GM12864 (cell line): ENCODE measurements around the gene WNT5A.
A peak's percentile ranks its signal among the peaks of the same experiment; 100 is the strongest.

ENCODE experiments used
- DNase-seq: peaks from one replicate; pipeline ENCODE4 v3.0.0-alpha.2; 2011; ENCODE audit warnings: low read depth
- H3K4me3 ChIP-seq: 2 replicates; pipeline ENCODE4 v1.5.1; 2011; ENCODE audit warnings: mild to moderate bottlenecking, low read depth, low read length, control low read depth
- TF ChIP-seq, protein P1 (sequence below): IDR thresholded peaks from 2 replicates; pipeline ENCODE4 v1.5.1; 2011; ENCODE audit warnings: low read depth, mild to moderate bottlenecking, moderate library complexity, low read length, control low read depth, inconsistent platforms; ENCODE audit errors: missing control alignments

The WNT5A gene

DNA sequence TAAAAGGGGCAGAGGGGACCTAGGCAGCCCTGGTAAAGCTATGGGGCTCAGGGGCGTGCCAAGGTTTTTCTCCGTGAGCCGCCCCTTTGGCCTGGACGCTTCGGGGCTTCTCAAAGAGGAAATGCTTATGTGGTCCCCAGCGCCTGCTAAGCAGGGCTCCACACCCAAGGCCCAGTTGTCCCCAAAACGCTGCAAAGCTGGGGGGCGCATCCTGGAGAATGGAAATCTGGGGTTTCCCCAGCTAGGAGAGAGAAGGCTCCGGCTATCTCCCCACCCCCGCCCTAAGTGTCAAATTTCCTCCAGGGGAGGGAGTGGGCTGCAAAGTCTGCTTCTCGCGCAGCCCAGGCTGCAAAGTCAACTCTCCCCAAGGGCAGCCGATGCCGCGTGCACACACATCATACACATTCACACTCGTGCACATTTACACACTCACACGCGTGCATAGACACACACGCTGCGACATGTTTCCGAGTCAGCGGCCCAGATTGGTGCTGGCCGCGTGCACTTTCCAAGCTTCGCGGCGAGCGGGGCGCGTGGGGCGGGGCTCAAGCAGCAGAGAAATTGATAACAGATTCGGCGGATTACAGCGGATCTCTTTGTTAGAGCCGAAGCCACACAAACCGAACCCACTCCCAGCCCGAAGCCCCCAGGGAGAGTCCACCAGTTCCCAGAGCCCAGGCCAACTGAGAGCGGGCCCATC lies 4.5 kb downstream of the WNT5A start:
- no peak for DNase-seq
- H3K4me3 ChIP-seq: peak overlapping the region; percentile 40
- TF ChIP-seq, protein P1, sequence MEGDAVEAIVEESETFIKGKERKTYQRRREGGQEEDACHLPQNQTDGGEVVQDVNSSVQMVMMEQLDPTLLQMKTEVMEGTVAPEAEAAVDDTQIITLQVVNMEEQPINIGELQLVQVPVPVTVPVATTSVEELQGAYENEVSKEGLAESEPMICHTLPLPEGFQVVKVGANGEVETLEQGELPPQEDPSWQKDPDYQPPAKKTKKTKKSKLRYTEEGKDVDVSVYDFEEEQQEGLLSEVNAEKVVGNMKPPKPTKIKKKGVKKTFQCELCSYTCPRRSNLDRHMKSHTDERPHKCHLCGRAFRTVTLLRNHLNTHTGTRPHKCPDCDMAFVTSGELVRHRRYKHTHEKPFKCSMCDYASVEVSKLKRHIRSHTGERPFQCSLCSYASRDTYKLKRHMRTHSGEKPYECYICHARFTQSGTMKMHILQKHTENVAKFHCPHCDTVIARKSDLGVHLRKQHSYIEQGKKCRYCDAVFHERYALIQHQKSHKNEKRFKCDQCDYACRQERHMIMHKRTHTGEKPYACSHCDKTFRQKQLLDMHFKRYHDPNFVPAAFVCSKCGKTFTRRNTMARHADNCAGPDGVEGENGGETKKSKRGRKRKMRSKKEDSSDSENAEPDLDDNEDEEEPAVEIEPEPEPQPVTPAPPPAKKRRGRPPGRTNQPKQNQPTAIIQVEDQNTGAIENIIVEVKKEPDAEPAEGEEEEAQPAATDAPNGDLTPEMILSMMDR: no peak

DNA sequence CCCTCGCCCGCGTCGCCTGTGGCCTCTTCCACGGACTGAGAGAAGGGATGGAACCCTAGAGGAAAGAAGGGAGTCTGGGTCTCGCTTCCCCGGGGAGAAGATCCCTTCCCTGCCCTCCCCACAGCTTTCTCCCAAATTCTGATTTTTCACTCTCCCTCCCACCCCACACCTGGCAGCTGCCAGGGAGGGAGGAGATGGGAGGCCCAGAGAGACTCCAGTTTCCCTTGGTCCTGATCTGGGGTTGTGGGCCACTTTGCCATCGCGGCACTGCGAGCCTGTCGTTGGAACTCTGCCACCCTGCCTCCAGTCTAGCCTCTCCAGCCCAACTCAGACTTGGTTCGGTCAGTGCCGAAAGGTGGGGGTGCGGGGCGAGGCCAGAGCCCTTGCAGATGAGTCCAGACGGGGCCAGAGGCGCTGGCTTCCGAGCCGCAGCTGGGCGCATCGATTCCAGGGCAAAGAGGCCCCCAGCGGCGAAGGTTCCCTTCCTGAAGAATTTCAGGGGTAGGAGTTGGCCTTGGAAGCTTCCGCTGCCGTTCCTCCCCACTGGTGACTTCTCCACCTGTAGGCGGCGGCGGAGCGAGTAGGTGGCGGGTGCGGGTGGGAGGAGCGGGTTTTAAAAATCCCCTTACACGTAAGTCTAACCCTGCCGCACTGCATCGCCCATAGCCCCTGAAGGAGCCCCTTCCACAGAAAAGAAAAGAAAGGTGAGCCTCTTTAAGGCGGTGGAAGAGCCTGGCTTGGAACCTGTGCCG lies 5.2 kb downstream of the WNT5A start:
- no peak for DNase-seq
- TF ChIP-seq, protein P1: peak; percentile 24
- peak overlapping the region; percentile 13; the same call in 1 of the 2 replicates for H3K4me3 ChIP-seq

DNA sequence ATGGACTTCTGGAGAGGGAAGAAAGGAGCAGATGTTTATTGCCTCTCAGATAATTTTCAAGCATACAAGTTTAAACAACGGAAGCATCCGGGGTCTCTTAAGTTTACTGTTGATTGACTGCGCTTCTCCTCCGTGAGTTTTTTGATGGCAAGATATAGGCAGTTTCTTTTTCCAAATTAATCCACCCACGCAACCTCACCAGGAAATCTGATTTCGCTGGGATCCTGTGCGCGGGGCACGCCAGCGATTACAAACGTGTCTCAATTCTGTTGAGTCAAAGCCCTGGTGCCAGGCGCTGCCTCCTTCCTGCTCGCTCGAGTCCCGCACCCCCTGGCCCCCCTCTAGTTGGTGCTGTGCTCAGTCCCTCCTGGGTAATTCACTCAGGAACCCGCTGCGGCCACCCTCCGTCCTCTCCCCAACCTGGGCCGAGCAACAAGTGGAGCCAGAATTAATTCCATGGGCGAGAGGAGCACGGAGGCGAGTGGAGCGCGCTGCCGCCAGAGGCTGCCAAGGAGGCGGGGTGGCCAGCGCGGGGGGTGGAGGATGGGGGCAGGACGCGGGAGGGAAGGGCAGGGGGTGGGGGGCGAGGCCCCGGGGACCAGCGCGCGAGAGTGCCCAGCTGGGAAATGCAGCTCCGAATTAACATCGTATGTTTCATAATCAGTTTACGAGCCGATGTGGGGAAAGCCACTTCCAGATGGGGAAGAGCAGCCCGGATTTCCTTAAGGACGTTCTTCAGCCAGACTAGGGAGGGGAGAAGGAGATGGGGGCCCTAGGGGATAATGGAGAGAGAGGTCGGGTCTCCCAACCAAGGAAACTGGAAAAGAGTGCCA lies 6.0 kb downstream of the WNT5A start:
- TF ChIP-seq, protein P1: no peak
- no peak overlapping the region; the same call in 1 of the 2 replicates for H3K4me3 ChIP-seq
- DNase-seq: no peak

DNA sequence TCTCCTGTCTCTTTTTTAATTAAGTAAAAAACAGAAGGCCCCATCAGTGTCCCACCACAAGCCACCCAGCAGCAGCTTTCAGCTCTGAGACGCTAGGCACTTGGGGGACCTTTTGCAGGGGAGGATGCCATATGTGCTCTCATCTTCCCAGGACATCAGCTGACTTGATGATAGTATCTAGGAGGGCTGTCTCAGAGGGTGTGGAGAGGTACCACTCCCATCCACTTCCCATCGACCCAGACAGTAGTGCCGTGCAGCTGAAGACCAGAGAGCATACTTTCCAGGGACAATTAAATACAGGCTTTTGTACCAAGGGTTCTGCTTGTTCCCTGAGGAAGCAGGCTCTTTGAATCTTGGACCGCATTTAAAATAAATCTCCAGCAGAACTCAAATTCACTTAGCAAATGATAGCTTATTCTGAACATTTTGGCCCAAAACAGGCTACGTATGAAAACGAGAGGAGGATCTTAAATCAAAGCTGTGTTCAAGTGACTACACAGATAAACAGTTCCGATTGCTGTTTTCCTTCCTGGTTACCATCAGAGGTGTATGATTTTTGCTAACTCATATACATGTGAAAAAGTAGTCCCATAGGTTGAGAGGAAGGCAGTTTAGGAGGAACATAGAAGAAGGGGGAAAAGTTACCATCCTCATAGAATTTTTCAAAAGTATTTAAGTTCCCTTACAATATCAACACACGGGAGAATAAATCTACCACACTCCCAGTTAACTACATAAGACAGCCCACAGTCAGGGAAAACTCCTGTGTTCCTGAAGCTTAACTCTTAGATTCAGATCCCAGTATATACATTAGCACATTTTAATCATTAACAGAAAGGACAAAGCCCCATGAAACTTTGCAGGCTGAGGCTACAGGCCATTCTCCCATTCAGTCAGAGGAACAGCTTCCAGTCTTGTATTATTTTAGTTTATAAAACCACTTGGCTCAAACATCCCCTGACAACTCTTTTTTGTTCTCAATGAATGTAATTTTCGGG lies 9.5 kb downstream of the WNT5A start:
- DNase-seq: no peak
- TF ChIP-seq, protein P1: no peak
- no peak overlapping the region for H3K4me3 ChIP-seq

DNA sequence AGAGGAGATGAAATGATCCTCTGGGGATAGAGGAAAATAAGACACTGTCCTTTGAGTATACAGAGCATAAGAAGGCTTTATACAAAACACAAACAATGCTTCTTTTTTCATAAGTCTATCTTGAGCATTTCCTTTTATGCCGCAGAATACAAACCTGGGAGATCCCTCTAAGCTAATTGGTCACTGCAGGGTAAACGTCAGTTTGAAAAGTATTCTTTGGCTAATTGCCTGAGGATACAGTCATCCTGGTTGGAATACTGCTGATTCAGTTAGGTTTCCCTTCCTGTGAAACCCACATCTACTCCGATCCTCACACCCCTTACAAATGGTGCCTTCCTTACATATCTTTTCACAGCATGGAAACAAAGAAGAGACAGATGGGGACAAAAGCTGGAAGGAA lies 10.6 kb downstream of the WNT5A start:
- DNase-seq: no peak
- H3K4me3 ChIP-seq: no peak overlapping the region
- TF ChIP-seq, protein P1: no peak

DNA sequence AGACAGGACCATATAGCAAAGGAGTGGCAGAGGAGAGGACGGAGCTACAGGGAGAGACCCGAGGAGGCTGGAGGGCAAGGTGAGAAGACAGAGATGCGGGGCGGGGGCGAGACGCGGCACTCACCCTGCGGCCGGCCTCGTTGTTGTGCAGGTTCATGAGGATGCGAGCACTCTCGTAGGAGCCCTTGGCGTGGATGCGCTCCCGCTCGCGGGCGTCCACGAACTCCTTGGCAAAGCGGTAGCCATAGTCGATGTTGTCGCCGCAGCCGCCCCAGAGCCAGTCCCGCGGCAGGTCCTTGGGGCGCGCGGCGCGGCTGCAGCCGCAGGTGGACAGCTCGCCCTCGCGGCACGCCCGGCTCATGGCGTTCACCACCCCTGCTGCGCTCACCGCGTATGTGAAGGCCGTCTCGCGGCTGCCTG lies 12.9 kb downstream of the WNT5A start:
- no peak overlapping the region for H3K4me3 ChIP-seq
- TF ChIP-seq, protein P1: no peak
- no peak for DNase-seq
